H1 (cell line): Measurements from ENCODE around the gene FOXL1. TPM values are rescaled to one million over a fixed set of nuclear protein-coding genes. Genes with fewer than 3 reads are reported as not detected.

Experiments
- CTCF ChIA-PET: fragments of 300-600 bp; sonication (Branson Sonifier 250); formaldehyde crosslinking; loops from one replicate; lab custom pipeline; 2021; ENCODE audit not compliant: partially characterized antibody; lab: Charles Lee
- POLR2A ChIA-PET: fragments of 300-600 bp; sonication (Branson Sonifier 250); formaldehyde crosslinking; loops from one replicate; lab custom pipeline; 2021; ENCODE audit warnings: inconsistent platforms; ENCODE audit not compliant: partially characterized antibody; lab: Charles Lee
- DNase-seq, 2 experiments: peaks; one replicate each; pipeline versions ENCODE4 v3.0.0 to v3.0.0-alpha.2; 2010 to 2022; ENCODE audit warnings: low spot score in 2 of 2, low read depth in 1 of 2, mixed read lengths in 1 of 2
- FAIRE-seq: peaks from 2 replicates; lab custom pipeline; 2011; peaks lifted over from hg19 to GRCh38; lab: Jason Lieb, UNC
- H2AFZ ChIP-seq: 2 replicates; pipeline ENCODE4 v1.8.1; 2012; ENCODE audit warnings: low read length, inconsistent platforms
- H2AK5ac ChIP-seq: 2 replicates; pipeline ENCODE4 v1.6.1; 2013; ENCODE audit warnings: low read depth, low read length
- H2BK120ac ChIP-seq: replicated peaks from 2 replicates; pipeline ENCODE3; 2013; ENCODE audit warnings: low read depth, low read length, inconsistent platforms
- H2BK12ac ChIP-seq: 2 replicates; pipeline ENCODE4 v1.6.1; 2013; ENCODE audit warnings: low read depth, low read length
- H2BK15ac ChIP-seq: 2 replicates; pipeline ENCODE4 v1.6.1; 2013; ENCODE audit warnings: low read length
- H2BK20ac ChIP-seq: 2 replicates; pipeline ENCODE4 v1.6.1; 2013; ENCODE audit warnings: low read length
- H2BK5ac ChIP-seq: 2 replicates; pipeline ENCODE4 v1.6.1; 2013; ENCODE audit warnings: low read depth, low read length
- H3K14ac ChIP-seq: 2 replicates; pipeline ENCODE4 v1.6.1; 2013; ENCODE audit warnings: inconsistent platforms; ENCODE audit not compliant: insufficient read length
- H3K18ac ChIP-seq: 2 replicates; pipeline ENCODE4 v1.6.1; 2013; ENCODE audit warnings: low read length; ENCODE audit errors: extremely low read depth
- H3K23ac ChIP-seq: 2 replicates; pipeline ENCODE4 v1.6.1; 2013; ENCODE audit warnings: inconsistent platforms; ENCODE audit not compliant: insufficient read length
- H3K23me2 ChIP-seq: 2 replicates; pipeline ENCODE4 v1.6.1; 2013; ENCODE audit warnings: low read depth, low read length
- H3K27ac ChIP-seq: 2 replicates; pipeline ENCODE4 v1.6.1; 2011; ENCODE audit warnings: low read depth, low read length, inconsistent platforms
- H3K27me3 ChIP-seq, 4 experiments: replicated peaks in 1 of 4; 1 replicate in 1 of 4; 2 replicates in 3 of 4; pipeline versions ENCODE4 v1.6.1 to v1.8.1; 2011 to 2013; ENCODE audit warnings: low read length in 3 of 4, mild to moderate bottlenecking in 3 of 4, inconsistent platforms in 2 of 4, mixed read lengths in 2 of 4, moderate library complexity in 1 of 4; ENCODE audit not compliant: control insufficient read depth in 3 of 4, insufficient read depth in 3 of 4; ENCODE audit errors: extremely low read depth in 1 of 4
- H3K36me3 ChIP-seq, 4 experiments: 2 replicates each; pipeline versions ENCODE4 v1.6.1 to v1.8.1; 2011 to 2013; ENCODE audit warnings: mild to moderate bottlenecking in 4 of 4, low read length in 3 of 4, moderate library complexity in 2 of 4, control low read depth in 1 of 4, inconsistent platforms in 1 of 4; ENCODE audit not compliant: insufficient read depth in 4 of 4, control insufficient read depth in 2 of 4
- H3K4ac ChIP-seq: replicated peaks from 2 replicates; pipeline ENCODE3; 2013; ENCODE audit warnings: low read length, low read depth, mixed read lengths, inconsistent platforms; ENCODE audit not compliant: insufficient read length
- H3K4me1 ChIP-seq, 4 experiments: replicated peaks in 1 of 4; 1 replicate in 1 of 4; 2 replicates in 3 of 4; pipeline versions ENCODE4 v1.6.1 to v1.8.1; 2011 to 2013; ENCODE audit warnings: low read length in 3 of 4, inconsistent platforms in 2 of 4, mixed read lengths in 1 of 4; ENCODE audit not compliant: insufficient read depth in 4 of 4, control insufficient read depth in 3 of 4
- H3K4me2 ChIP-seq, 2 experiments: 2 replicates each; pipeline versions ENCODE4 v1.6.1 to v1.8.1; 2011 to 2013; ENCODE audit warnings: low read depth in 2 of 2, low read length in 2 of 2, control low read depth in 1 of 2, inconsistent platforms in 1 of 2, mild to moderate bottlenecking in 1 of 2; ENCODE audit not compliant: insufficient read depth in 1 of 2
- H3K4me3 ChIP-seq, 4 experiments: fragments of 200-600, 300-600 bp in 1 of 4; sonication (generic), shearing (Covaris generic), sonication (Bioruptor Twin) in 1 of 4; 2 replicates each; pipeline versions ENCODE4 v1.5.1 to v1.8.1; 2011 to 2016; ENCODE audit warnings: low read length in 4 of 4, low read depth in 3 of 4, control low read depth in 2 of 4, inconsistent platforms in 2 of 4, mild to moderate bottlenecking in 2 of 4, mixed read lengths in 1 of 4, moderate library complexity in 1 of 4; ENCODE audit not compliant: insufficient read depth in 2 of 4; ENCODE audit errors: extremely low read depth in 1 of 4
- H3K56ac ChIP-seq: replicated peaks from 2 replicates; pipeline ENCODE3; 2013; ENCODE audit warnings: low read depth, mild to moderate bottlenecking, mixed read lengths, low read length, inconsistent platforms; ENCODE audit not compliant: insufficient read length
- H3K79me1 ChIP-seq: 2 replicates; pipeline ENCODE4 v1.6.1; 2013; ENCODE audit warnings: low read depth, low read length, control low read depth
- H3K79me2 ChIP-seq, 2 experiments: 2 replicates each; pipeline versions ENCODE4 v1.6.1 to v1.8.1; 2012 to 2013; ENCODE audit warnings: low read length in 2 of 2, mild to moderate bottlenecking in 2 of 2, inconsistent platforms in 1 of 2; ENCODE audit not compliant: insufficient read depth in 2 of 2, control insufficient read depth in 1 of 2
- H3K9ac ChIP-seq, 4 experiments: replicated peaks in 1 of 4; 1 replicate in 1 of 4; 2 replicates in 3 of 4; pipeline versions ENCODE4 v1.6.1 to v1.8.1; 2011 to 2013; ENCODE audit warnings: low read depth in 3 of 4, low read length in 3 of 4, control low read depth in 2 of 4, mild to moderate bottlenecking in 2 of 4, moderate library complexity in 2 of 4, inconsistent platforms in 1 of 4; ENCODE audit errors: extremely low read depth in 1 of 4
- H3K9me3 ChIP-seq, 2 experiments: 2 replicates each; pipeline versions ENCODE4 v1.6.1 to v1.8.1; 2012 to 2013; ENCODE audit warnings: mild to moderate bottlenecking in 2 of 2, moderate library complexity in 2 of 2, control low read depth in 1 of 2, inconsistent platforms in 1 of 2, low read depth in 1 of 2, low read length in 1 of 2, mixed read lengths in 1 of 2; ENCODE audit not compliant: insufficient read depth in 2 of 2
- H4K20me1 ChIP-seq, 2 experiments: replicated peaks in 1 of 2; 2 replicates each; pipeline versions ENCODE3 to v1.8.1; 2011 to 2013; ENCODE audit warnings: inconsistent platforms in 2 of 2, low read length in 2 of 2, mild to moderate bottlenecking in 1 of 2; ENCODE audit not compliant: insufficient read depth in 2 of 2, control insufficient read depth in 1 of 2
- H4K5ac ChIP-seq: 2 replicates; pipeline ENCODE4 v1.6.1; 2013; ENCODE audit warnings: low read length, low read depth, mixed read lengths, inconsistent platforms; ENCODE audit not compliant: insufficient read length
- H4K8ac ChIP-seq: 2 replicates; pipeline ENCODE4 v1.8.0; 2013; ENCODE audit warnings: mild to moderate bottlenecking, moderate library complexity, low read length, inconsistent platforms; ENCODE audit not compliant: insufficient read depth; ENCODE audit errors: extremely low read depth
- H4K91ac ChIP-seq: replicated peaks from 2 replicates; pipeline ENCODE3; 2013; ENCODE audit warnings: low read length, mixed read lengths, inconsistent platforms; ENCODE audit not compliant: insufficient read length
- ASH2L ChIP-seq: fragments of 200-600, 300-600 bp; sonication (generic); IDR thresholded peaks from one replicate; pipeline ENCODE4 v1.7.1; 2017; ENCODE audit warnings: low read length
- CBX5 ChIP-seq: fragments of 300-800, 300-1000 bp; sonication (generic); IDR thresholded peaks from 2 replicates; pipeline ENCODE4 v1.7.1; 2016; ENCODE audit warnings: antibody characterized with exemption, low read length, low read depth
- CTCF ChIP-seq, 3 experiments: IDR thresholded peaks; 1 replicate in 2 of 3; 2 replicates in 1 of 3; pipeline versions ENCODE4 v1.5.1 to v1.6.1; 2011; ENCODE audit warnings: low read length in 3 of 3, mild to moderate bottlenecking in 3 of 3, inconsistent platforms in 2 of 3, low read depth in 1 of 3, moderate library complexity in 1 of 3; ENCODE audit not compliant: insufficient read depth in 1 of 3; ENCODE audit errors: control extremely low read depth in 1 of 3
- MAX ChIP-seq: IDR thresholded peaks from 2 replicates; pipeline ENCODE4 v1.6.1; 2012; ENCODE audit warnings: inconsistent platforms
- RNF2 ChIP-seq: fragments of 200-900, 300-1000 bp; sonication (generic); IDR thresholded peaks from 2 replicates; pipeline ENCODE4 v1.7.1; 2016; ENCODE audit warnings: borderline replicate concordance, low read depth, mild to moderate bottlenecking, antibody characterized with exemption, low read length; ENCODE audit not compliant: poor library complexity, severe bottlenecking; ENCODE audit errors: missing control alignments
- SP1 ChIP-seq: IDR thresholded peaks from 2 replicates; pipeline ENCODE4 v1.6.1; 2011; ENCODE audit warnings: low read depth, low read length
- TAF7 ChIP-seq: optimal IDR thresholded peaks from 2 replicates; pipeline ENCODE3; 2011; ENCODE audit warnings: low read depth, mild to moderate bottlenecking, inconsistent platforms, low read length, moderate library complexity, borderline replicate concordance
- WGBS, 2 experiments: shearing (Covaris generic) in 1 of 2; methylation state at CpG; one replicate each; pipeline versions ENCODE4 v1.1.6 to v1.1.7; 2013 to 2015; ENCODE audit warnings: low lambda C conversion rate in 2 of 2, mixed read lengths in 2 of 2, inconsistent platforms in 1 of 2, low coverage in 1 of 2, missing lambda C conversion rate in 1 of 2; ENCODE audit not compliant: insufficient replicate concordance in 2 of 2, insufficient coverage in 1 of 2, insufficient read length in 1 of 2; ENCODE audit errors: extremely low coverage in 1 of 2, missing lambda C conversion rate in 1 of 2; 5-methylcytosine and 5-hydroxymethylcytosine counted together
- polyA plus RNA-seq, 7 experiments: library from polyadenylated mRNA; depleted of rRNA in 3 of 7; stranded (reverse) in 5 of 7; unstranded in 2 of 7; fragments of >200 nt in 5 of 7; fragments of 200-250 nt in 2 of 7; gene quantifications; 1 replicate in 5 of 7; 2 replicates in 1 of 7; 4 replicates in 1 of 7; pipeline versions ENCODE4 v1.2.1 to v1.2.3, GENCODE V29; 2011 to 2013; ENCODE audit warnings: missing spikeins in 2 of 7, mixed read lengths in 2 of 7
- total RNA-seq: library from RNA; stranded (reverse); fragmentation: NEBNext Ultra II Directional; extraction: Animal tissue kit (Norgen Biotek cat#: 25700); gene quantifications from 2 replicates; pipeline ENCODE4 v1.2.1, GENCODE V29; 2021

FOXL1 gene
- total and polyA plus RNA-seq, 2 of the 8 experiments (the other 6 are each of a cell fraction or from before 2014, with no cell fraction given) = 0.03 TPM; not detected in 1

GRCh38 chr16:86541560-86541959 lies 36.8 kb upstream of the FOXL1 start:
- H3K9ac ChIP-seq = no peak overlapping the region
- H2AFZ ChIP-seq = no peak overlapping the region
- no peak overlapping the region for H4K91ac ChIP-seq
- no peaks in the 10 kb centered on the region for H3K4me1 ChIP-seq
- no peak overlapping the region for H3K18ac ChIP-seq
- H3K79me2 ChIP-seq = no peaks in the 10 kb centered on the region
- no peak for DNase-seq
- no peak overlapping the region for H2BK120ac ChIP-seq
- H3K14ac ChIP-seq = no peak overlapping the region
- no peak overlapping the region; the same call in 1 of the 2 replicates for H2BK5ac ChIP-seq
- H2BK20ac ChIP-seq = no peak overlapping the region
- ChIA-PET POLR2A (no interaction called here), CTCF (interaction anchor here (1.4 to 1.7 kb wide), 2 partner anchors 20 to 23 kb away, joined by 4 read pairs; no protein-coding TSS in a partner anchor)
- no peak overlapping the region for H4K8ac ChIP-seq
- 89% methylated on average over 11 of the region's 11 CpGs; no CpG with 5 or more reads in 1 of the 2 experiments for WGBS, 2 experiments
- no peak overlapping the region for H3K56ac ChIP-seq
- H2AK5ac ChIP-seq = no peak overlapping the region
- H4K20me1 ChIP-seq = peaks cover 0 to 2% of the 10 kb centered on the region in 2 experiments
- H3K27ac ChIP-seq = no peak overlapping the region
- H3K9me3 ChIP-seq = no peaks in the 10 kb centered on the region
- no peaks in the 10 kb centered on the region for H3K79me1 ChIP-seq
- FAIRE-seq = no peak
- no peak overlapping the region for H3K23ac ChIP-seq
- H3K4me3 ChIP-seq = no peak overlapping the region
- no peak for TF ChIP-seq ASH2L
- TF ChIP-seq TAF7 = no peak
- TF ChIP-seq MAX = no peak
- TF ChIP-seq CTCF (IDR thresholded peaks at IDR 0.05; ENCODE audit: control extremely low read depth in 1 of 3, insufficient read depth in 1 of 3, low read depth in 1 of 3, low read length in 3 of 3) = no peak
- no peak for TF ChIP-seq CBX5
- no peak for TF ChIP-seq SP1
- no peak for TF ChIP-seq RNF2
- no peak overlapping the region for H2BK15ac ChIP-seq
- no peak overlapping the region for H3K4me2 ChIP-seq
- H3K23me2 ChIP-seq = no peaks in the 10 kb centered on the region
- no peak overlapping the region for H3K4ac ChIP-seq
- no peak overlapping the region for H4K5ac ChIP-seq
- H3K36me3 ChIP-seq = peaks cover 0 to 7% (median 3%) of the 10 kb centered on the region in 4 experiments; a peak in 5 of 8 replicates
- H3K27me3 ChIP-seq = no peaks in the 10 kb centered on the region
- no peak overlapping the region for H2BK12ac ChIP-seq
